Measurements from ENCODE around the gene SOHLH2.

Gene SOHLH2

GRCh38 chr13:36190771-36191170 is 23.6 kb downstream of the SOHLH2 start:
- FAIRE-seq (no peak), DNase-seq (ENCODE audit: insufficient read length, low spot score) (no peak)

- DNase-seq (ENCODE audit: insufficient read length, low spot score) (no peak), FAIRE-seq (no peak)
Observed at GRCh38 chr13:36188441-36188840, 25.9 kb downstream of the SOHLH2 start.

- DNase-seq (ENCODE audit: insufficient read length, low spot score) (no peak), FAIRE-seq (no peak)
Observed at GRCh38 chr13:36183901-36184300, 30.5 kb downstream of the SOHLH2 start.

- FAIRE-seq (no peak), DNase-seq (ENCODE audit: insufficient read length, low spot score) (no peak)
Observed at GRCh38 chr13:36175621-36176020, 38.7 kb downstream of the SOHLH2 start.

DNA sequence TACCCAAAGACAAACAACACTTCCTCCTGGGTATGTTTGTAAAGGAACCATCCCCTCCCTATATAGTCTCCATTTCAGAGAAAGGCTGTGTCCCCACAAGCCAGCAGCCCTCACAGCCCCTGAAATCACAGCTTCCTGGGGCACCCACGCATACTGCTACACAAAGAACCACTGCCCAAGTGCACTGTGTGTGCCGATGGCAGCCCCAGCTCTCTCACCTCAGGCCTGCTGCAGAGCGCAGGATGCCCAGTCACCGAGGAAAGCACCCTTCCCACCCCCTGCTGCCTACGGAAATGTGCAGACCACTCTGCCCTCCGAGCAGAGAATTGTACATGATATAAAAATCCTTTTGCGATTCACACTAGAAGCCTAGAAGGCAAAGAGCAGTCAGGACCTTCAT is 39.4 kb downstream of the SOHLH2 start:
- no peak for FAIRE-seq
- DNase-seq (ENCODE audit: insufficient read length, low spot score): no peak

DNA sequence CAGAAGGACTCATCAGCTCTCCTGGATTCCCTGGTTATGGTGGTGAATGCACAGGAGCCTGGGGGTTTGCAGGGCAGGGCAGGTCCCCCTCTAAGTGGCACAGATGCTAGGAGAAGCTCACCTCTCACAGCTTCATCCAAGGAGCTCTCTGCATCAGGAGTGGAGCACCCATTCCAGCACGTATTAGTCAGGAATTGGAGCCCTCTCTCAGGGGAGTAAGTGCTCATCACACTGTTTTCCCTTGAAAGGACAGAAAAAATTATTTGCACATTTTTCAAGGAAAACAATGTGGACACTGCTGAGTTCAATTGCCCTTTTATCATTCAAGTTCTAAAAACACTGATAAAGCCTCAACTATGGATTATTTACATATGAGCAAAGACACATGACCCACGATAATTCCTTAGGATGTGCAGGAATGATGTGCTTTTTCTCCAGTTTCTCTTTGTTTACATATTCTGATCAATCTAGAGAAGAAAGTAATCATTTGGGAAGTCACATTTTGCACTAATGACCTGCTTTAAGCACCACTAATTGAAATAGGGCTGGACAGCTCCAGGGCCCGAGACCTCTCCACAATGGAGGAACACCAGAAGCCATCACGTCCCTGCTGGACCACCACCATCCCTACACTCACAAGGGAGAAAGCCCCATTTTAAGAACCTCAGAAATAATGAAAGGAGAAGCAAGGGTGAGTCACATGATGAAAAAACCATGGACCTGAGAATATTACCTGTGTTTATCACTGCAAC is 40.6 kb downstream of the SOHLH2 start:
- FAIRE-seq: no peak
- no peak for DNase-seq (ENCODE audit: insufficient read length, low spot score)

GRCh38 chr13:36166046-36166445 is 48.3 kb downstream of the SOHLH2 start:
- no peak for DNase-seq (ENCODE audit: insufficient read length, low spot score)
- FAIRE-seq: no peak

- FAIRE-seq (no peak), DNase-seq (ENCODE audit: insufficient read length, low spot score) (no peak)
Observed at GRCh38 chr13:36163809-36164308, 50.5 kb downstream of the SOHLH2 start.

GRCh38 chr13:36163286-36163685 is 51.1 kb downstream of the SOHLH2 start:
- DNase-seq (ENCODE audit: insufficient read length, low spot score) (no peak), FAIRE-seq (no peak)

DNA sequence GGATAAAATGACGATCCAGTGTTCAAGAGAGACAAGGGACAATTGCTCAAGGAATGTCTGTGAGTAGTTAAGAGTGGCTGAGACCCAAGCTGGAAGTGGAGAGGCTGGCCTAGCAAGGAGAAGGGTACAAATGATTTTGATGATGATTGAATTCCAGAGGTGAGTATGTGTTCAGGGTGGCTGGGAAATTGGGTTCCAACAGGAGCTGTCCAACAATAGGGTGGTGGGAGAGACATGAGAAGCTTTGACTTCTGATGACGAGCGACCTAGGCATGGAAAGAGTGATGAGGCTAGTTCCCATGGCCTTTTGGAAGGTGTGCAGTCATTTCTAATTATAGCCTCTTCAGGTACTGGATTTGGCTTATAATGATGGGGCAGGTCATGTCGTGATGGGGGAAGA is 54.1 kb downstream of the SOHLH2 start:
- DNase-seq (ENCODE audit: insufficient read length, low spot score) (no peak), FAIRE-seq (no peak)

- FAIRE-seq: no peak
- no peak for DNase-seq (ENCODE audit: insufficient read length, low spot score)
Observed at GRCh38 chr13:36158611-36159010, 55.7 kb downstream of the SOHLH2 start.

GRCh38 chr13:36157480-36157879 is 56.9 kb downstream of the SOHLH2 start:
- no peak for DNase-seq (ENCODE audit: insufficient read length, low spot score)
- FAIRE-seq: no peak

DNA sequence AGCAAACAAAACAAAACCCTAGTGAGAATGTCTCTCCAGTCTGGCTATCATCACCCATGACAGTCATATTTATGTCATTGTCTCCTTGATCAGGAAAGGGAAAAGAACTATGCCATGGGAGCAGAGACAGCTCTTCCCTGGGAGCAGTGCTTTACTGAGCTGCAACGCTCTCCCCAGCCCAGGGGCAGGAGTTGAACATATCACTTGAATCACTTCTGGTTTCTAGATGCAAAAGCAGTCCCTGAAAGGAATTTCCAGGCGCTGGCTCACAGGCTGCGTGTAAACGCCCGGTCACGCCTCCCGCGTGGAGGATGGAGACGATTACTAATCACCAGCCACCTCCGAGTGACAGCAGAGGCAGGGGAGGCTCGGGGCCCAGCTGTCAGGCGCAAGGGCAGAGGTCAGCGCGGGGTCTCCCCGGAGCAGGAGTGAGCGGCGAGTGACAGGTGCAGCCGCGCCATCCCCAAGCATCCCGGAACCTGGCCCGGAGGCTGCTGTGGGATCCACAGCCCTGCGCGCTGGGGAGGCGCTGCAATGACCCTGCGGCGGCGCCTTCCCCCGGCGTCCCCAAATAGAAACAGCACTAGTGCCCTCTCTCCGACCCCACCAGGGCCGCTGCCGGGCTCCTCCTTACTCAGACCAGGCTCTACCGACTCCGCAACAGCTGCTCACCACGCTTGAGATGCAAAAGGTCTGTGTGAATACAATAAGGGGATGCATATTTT is 59.6 kb downstream of the SOHLH2 start:
- FAIRE-seq: no peak
- DNase-seq (ENCODE audit: insufficient read length, low spot score): no peak

DNA sequence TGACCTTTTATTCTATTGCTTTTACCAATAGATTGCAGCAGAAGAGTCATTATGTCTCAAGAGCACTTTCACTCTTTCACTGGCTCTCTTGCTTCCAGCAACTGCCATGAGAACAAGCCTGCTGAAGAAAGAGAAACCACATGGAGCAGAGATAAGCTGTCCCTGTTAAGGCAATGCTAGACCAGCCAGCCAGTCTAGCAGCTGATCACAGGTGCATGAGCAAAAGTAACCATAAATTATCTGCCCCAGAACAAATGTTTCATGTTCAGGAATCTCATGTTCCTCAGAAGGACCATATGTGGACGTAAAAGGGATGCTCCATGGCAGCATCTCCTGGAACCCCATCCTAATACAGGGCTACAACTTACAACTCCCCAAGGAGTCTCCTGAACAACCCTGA is 62.8 kb downstream of the SOHLH2 start:
- FAIRE-seq (no peak), DNase-seq (ENCODE audit: insufficient read length, low spot score) (no peak)

GRCh38 chr13:36148446-36148845 is 65.9 kb downstream of the SOHLH2 start:
- no peak for FAIRE-seq
- no peak for DNase-seq (ENCODE audit: insufficient read length, low spot score)

- FAIRE-seq: no peak
- no peak for DNase-seq (ENCODE audit: insufficient read length, low spot score)
Observed at GRCh38 chr13:36147330-36147729, 67.0 kb downstream of the SOHLH2 start.

DNA sequence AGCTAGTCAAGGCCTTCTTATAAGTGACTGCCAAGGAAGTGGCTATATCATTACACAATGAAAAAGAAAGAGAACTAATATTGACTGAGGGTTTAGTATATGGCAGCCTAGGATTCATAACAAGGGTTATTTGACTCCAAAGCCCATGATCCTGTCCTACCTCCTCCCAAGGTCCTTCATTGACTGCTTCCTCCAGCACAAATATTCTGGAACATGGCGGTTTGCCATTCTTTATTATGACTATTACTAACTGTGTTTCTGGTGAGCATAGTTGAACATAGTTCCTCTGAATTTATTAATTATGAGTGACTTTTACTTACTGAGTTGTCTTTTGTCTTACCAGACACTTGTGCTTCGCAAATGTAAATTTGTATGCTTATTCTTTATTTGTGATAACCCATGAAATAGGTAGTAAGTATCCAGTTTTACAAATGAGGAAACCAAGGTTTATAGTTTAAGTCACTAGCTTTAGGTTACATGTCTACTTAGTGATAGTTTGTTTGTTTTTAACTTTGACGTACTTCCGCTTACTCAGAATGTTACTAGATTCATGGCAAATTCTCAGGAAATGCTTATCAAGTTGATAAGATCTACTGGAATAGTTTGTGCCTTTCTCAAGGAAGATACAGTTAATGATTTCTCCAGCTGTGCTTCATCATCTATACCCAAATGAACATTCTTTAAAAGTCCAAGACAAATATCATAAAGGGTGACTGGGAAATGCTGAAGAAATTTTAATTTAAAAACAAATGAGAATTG is 67.7 kb downstream of the SOHLH2 start:
- no peak for FAIRE-seq
- DNase-seq (ENCODE audit: insufficient read length, low spot score): no peak

DNA sequence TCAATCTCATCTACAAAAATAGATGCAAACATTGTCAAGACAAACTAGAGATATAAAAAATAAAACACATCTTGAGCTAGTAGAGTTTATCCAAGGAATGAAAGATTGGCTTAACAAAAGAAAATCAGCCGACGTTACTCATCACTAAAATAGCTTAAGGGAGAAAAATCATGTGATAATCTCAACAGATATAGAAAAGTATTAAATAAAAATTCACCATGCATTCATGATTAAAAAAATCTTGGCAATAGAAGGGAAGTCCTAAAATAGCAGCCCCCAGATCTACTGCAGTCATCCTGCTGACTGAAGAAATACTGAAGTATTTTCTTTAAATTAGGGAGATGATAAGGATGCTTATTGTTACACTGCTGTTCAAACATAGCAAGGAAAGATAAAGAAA is 70.6 kb downstream of the SOHLH2 start:
- DNase-seq (ENCODE audit: insufficient read length, low spot score) (no peak), FAIRE-seq (no peak)

DNA sequence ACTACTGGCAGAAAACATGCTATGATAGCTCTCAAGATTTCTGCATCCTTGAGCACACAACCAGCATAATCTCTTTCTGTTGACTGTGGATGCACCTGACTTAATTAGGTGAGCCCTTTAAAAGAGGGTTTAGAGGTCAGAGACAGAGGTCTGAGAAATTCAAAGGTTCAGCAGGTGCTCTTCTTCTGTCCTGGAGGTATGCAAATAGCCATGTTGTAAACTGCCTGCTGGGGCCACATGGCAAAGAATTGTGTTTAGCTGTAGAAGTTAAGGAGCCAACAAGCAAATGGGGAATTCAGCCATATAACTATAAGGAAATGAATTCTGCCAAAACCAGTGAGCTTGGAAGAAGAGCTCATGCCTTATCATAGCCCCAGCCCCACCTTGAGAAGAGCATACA is 71.6 kb downstream of the SOHLH2 start:
- FAIRE-seq (no peak), DNase-seq (ENCODE audit: insufficient read length, low spot score) (no peak)

DNA sequence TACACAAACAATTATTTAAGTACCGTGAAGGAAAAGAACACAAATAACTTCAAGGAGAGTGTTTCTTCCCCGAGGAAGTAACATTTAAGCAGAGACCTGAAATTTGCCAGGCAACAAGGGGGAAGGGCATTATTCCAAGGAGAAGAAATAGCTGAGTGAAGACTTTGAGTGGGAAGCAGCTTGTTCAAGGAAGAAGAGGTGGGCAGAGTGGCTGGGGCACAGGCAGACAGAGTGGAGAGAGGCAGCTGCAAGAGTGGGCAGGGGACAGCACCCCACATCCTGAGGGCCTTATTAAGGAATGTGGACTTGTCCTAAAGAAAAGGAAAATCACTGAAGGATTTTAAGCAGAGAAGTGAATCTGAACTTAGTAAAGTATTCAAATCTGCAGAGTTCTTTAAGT is 78.5 kb downstream of the SOHLH2 start:
- no peak for FAIRE-seq

DNA sequence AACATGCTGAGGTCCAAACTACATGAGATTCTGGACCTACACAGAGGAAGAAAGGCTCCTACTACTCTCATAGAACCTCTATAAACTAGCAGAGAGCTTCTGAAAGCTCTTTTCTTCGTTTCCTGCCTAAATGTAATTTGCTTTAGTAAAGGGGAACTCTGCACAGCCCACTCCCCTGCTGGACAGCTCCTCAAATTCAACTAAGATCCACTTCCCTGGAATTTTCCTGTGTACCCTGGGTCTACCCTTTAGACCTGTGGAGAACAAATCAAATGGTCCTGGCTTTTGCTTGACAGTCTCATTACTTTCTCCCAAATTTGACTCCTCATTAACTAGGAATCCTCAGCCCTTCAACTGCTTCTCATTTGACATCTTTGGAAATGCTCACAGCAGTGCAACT is 79.7 kb downstream of the SOHLH2 start:
- FAIRE-seq: no peak
- DNase-seq (ENCODE audit: insufficient read length, low spot score): no peak

More for the DNA sequence above, 78.5 kb downstream of the SOHLH2 start:
- no peak for DNase-seq (ENCODE audit: insufficient read length, low spot score)
